RWPE2 (cell line): Measurements from ENCODE around the gene MTMR2.
"Not testable (repeated sequence)": the region's sequence is repeated elsewhere in the genome, so short reads cannot be mapped to it uniquely, and the experiment has no call there.

Experiments used
- ATAC-seq: fragments of 200-7000 bp; cut with Tn5 transposase; 3 replicates; pipeline ENCODE4 v1.9.1; 2021; ENCODE audit warnings: low read depth
- DNase-seq: peaks from one replicate; pipeline ENCODE4 v3.0.0-alpha.2; 2020; ENCODE audit warnings: low spot score
- H3K27ac ChIP-seq: fragments of 450-650 bp; 2 replicates; pipeline ENCODE4 v1.5.1; 2017; ENCODE audit warnings: mild to moderate bottlenecking; ENCODE audit not compliant: poor library complexity, severe bottlenecking
- H3K27me3 ChIP-seq: fragments of 250-450 bp; sonication (Bioruptor Pico); 2 replicates; pipeline ENCODE4 v1.5.1; 2021; ENCODE audit warnings: mild to moderate bottlenecking, moderate library complexity; ENCODE audit not compliant: insufficient read depth, poor library complexity, severe bottlenecking
- H3K36me3 ChIP-seq: fragments of 250-450 bp; sonication (Bioruptor Pico); 2 replicates; pipeline ENCODE4 v1.5.1; 2020; ENCODE audit warnings: low read depth, mild to moderate bottlenecking, moderate library complexity
- H3K4me1 ChIP-seq: fragments of 250-450 bp; sonication (Bioruptor Pico); 2 replicates; pipeline ENCODE4 v1.5.1; 2021; ENCODE audit warnings: mild to moderate bottlenecking, moderate library complexity; ENCODE audit not compliant: insufficient read depth, poor library complexity, severe bottlenecking
- H3K4me3 ChIP-seq: fragments of 250-450 bp; sonication (Bioruptor Pico); 2 replicates; pipeline ENCODE4 v1.5.1; 2021; ENCODE audit warnings: mild to moderate bottlenecking, moderate library complexity; ENCODE audit not compliant: severe bottlenecking
- H3K9me3 ChIP-seq: fragments of 250-450 bp; sonication (Bioruptor Pico); 2 replicates; pipeline ENCODE4 v1.5.1; 2021; ENCODE audit warnings: mild to moderate bottlenecking, moderate library complexity; ENCODE audit not compliant: severe bottlenecking
- TF ChIP-seq, protein P1 (sequence below): fragments of 450-650 bp; IDR thresholded peaks from one replicate; pipeline ENCODE4 v1.5.1; 2017; ENCODE audit warnings: mild to moderate bottlenecking, moderate library complexity; ENCODE audit not compliant: poor library complexity, severe bottlenecking

The MTMR2 gene

DNA sequence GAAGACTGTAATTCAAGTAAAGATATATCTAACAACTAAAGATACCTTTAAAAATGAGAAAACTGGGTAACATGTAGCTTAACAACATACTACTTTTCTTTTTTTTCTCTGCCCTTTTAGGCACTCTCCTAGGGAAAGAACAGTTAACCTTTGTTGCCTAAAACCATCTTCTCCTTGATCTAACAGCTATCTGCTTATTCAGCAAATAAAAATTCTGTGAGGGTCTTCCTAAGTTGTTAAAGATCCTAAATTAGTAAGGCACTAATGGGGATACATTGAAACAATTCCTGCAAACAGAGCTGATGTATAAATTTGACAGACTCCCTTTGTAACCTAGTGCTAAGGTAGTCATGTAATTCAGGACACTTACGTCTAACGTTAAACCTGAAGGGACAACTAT, 39.1 kb downstream of the MTMR2 start:
- Histone ChIP-seq H3K4me3 (no peak overlapping the region), H3K4me1 (peaks cover 4% of the 10 kb centered on the region), H3K27me3 (no peaks in the 10 kb centered on the region), H3K27ac (no peak overlapping the region), H3K36me3 (peaks cover 30% of the 10 kb centered on the region), H3K9me3 (no peaks in the 10 kb centered on the region)
- ATAC-seq (no peak), DNase-seq (no peak)
- TF ChIP-seq, protein P1, sequence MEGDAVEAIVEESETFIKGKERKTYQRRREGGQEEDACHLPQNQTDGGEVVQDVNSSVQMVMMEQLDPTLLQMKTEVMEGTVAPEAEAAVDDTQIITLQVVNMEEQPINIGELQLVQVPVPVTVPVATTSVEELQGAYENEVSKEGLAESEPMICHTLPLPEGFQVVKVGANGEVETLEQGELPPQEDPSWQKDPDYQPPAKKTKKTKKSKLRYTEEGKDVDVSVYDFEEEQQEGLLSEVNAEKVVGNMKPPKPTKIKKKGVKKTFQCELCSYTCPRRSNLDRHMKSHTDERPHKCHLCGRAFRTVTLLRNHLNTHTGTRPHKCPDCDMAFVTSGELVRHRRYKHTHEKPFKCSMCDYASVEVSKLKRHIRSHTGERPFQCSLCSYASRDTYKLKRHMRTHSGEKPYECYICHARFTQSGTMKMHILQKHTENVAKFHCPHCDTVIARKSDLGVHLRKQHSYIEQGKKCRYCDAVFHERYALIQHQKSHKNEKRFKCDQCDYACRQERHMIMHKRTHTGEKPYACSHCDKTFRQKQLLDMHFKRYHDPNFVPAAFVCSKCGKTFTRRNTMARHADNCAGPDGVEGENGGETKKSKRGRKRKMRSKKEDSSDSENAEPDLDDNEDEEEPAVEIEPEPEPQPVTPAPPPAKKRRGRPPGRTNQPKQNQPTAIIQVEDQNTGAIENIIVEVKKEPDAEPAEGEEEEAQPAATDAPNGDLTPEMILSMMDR = no peak

DNA sequence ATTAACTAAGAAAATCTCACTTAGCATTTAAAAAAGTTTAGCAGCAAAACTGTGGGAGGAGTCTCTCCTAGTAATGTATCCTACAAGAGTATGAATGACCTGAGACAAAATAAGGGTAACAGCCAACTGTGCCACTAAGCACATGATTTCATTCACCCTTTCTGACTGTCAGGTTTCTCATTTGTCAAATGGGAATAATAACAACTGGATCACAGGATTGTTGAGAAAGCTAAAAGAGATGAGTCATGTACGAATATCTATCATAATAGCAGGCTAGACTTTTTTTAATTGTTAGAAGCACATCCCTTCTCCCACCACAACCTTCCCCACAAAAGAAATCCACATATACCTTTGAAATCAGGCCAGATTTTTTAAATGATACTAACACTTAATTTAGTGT, 39.5 kb downstream of the MTMR2 start:
- Histone ChIP-seq H3K36me3 (peaks cover 30% of the 10 kb centered on the region), H3K27me3 (no peaks in the 10 kb centered on the region), H3K9me3 (no peaks in the 10 kb centered on the region), H3K4me1 (peaks cover 4% of the 10 kb centered on the region), H3K27ac (no peak overlapping the region), H3K4me3 (no peak overlapping the region)
- DNase-seq (no peak), ATAC-seq (peak; percentile 61)
- TF ChIP-seq, protein P1 = no peak

DNA sequence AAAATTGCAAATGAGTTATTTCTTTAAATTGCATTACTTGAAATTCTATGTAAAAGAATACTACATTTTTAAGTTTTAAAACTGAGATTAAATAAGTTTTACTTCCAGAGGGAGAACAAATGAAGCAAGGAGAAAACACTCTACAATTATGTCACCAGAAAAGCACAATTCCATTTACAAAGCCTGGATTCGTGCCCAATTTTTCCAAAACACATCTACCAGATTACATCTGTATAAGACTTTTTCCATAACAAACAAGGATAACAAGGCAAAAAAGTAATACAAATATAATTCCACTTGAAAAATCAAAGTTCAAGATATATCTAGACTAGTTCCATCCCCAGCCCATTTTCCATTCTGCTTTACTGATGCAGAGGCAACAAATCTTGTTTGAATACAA, 40.5 kb downstream of the MTMR2 start:
- DNase-seq = no peak
- peaks cover 4% of the 10 kb centered on the region for H3K4me1 ChIP-seq
- H3K27ac ChIP-seq = no peak overlapping the region
- no peak overlapping the region for H3K4me3 ChIP-seq
- ATAC-seq = no peak
- H3K36me3 ChIP-seq = peaks cover 30% of the 10 kb centered on the region
- TF ChIP-seq, protein P1 = no peak
- H3K9me3 ChIP-seq = no peaks in the 10 kb centered on the region
- H3K27me3 ChIP-seq = no peaks in the 10 kb centered on the region

DNA sequence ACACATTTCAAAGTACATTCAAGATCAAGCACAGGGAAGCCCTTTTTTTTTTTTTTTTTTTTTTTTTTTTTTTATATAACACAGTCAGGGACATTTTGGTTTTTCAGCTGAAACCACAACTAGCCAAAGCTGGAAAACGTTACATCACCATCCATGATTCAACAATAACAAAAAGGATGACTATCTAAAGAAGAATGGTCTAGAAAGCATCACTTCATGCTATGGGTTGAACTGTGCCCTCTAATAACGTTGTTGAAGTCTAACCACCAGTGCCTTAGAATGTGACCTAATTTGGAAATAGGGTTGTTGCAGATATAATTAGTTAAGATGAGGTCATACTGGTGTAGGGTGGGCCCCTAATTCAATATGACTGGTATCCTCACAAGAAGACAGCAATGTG, 46.6 kb downstream of the MTMR2 start:
- Histone ChIP-seq H3K9me3 (no peaks in the 10 kb centered on the region), H3K4me3 (no peak overlapping the region), H3K4me1 (peaks cover 4% of the 10 kb centered on the region), H3K27me3 (no peaks in the 10 kb centered on the region), H3K36me3 (peaks cover 9% of the 10 kb centered on the region), H3K27ac (peak overlapping the region; percentile 54)
- ATAC-seq (peak; percentile 98), DNase-seq (no peak)
- TF ChIP-seq, protein P1 = no peak

DNA sequence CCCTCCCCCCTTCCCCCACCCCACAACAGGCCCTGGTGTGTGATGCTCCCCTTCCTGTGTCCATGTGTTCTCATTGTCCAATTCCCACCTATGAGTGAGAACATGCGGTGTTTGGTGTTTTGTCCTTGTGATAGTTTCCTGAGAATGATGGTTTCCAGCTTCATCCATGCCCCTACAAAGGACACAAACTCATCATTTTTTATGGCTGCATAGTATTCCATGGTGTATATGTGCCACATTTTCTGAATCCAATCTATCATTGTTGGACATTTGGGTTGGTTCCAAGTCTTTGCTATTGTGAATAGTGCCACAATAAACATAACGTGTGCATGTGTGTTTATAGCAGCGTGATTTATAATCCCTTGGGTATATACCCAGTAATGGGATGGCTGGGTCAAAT, 53.0 kb downstream of the MTMR2 start:
- H3K36me3 ChIP-seq, ATAC-seq: not testable (repeated sequence)

More for the DNA sequence above, 53.0 kb downstream of the MTMR2 start:
- H3K27ac ChIP-seq, H3K4me1 ChIP-seq, DNase-seq, H3K27me3 ChIP-seq, H3K4me3 ChIP-seq, H3K9me3 ChIP-seq: not testable (repeated sequence)
